Gastrocnemius medialis (tissue), 4 donors: ENCODE measurements around the gene DAB2IP.

Experiments
- POLR2A ChIP-seq, 2 donors: fragments of 450-650 bp; IDR thresholded peaks; one replicate each; pipeline ENCODE4 v1.6.1; 2017; ENCODE audit warnings: antibody characterized with exemption in 2 of 2, mild to moderate bottlenecking in 2 of 2, moderate library complexity in 2 of 2
- TF ChIP-seq, protein P1 (sequence below), 5 experiments: fragments of 450-650 bp in 3 of 5; fragments of 200-600 bp in 2 of 5; sonication (generic) in 2 of 5; IDR thresholded peaks in 4 of 5; conservative IDR thresholded peaks in 1 of 5; 1 replicate in 4 of 5; 2 replicates in 1 of 5; pipeline ENCODE4 v1.5.1; 2016 to 2019; ENCODE audit warnings: antibody characterized with exemption in 5 of 5, mild to moderate bottlenecking in 3 of 5, moderate library complexity in 3 of 5

GRCh38 chr9:121830441-121831140, 179.2 kb downstream of the DAB2IP start:
- TF ChIP-seq, protein P1, sequence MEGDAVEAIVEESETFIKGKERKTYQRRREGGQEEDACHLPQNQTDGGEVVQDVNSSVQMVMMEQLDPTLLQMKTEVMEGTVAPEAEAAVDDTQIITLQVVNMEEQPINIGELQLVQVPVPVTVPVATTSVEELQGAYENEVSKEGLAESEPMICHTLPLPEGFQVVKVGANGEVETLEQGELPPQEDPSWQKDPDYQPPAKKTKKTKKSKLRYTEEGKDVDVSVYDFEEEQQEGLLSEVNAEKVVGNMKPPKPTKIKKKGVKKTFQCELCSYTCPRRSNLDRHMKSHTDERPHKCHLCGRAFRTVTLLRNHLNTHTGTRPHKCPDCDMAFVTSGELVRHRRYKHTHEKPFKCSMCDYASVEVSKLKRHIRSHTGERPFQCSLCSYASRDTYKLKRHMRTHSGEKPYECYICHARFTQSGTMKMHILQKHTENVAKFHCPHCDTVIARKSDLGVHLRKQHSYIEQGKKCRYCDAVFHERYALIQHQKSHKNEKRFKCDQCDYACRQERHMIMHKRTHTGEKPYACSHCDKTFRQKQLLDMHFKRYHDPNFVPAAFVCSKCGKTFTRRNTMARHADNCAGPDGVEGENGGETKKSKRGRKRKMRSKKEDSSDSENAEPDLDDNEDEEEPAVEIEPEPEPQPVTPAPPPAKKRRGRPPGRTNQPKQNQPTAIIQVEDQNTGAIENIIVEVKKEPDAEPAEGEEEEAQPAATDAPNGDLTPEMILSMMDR (IDR thresholded peaks at IDR 0.05 in 4 of 5, conservative IDR thresholded peaks at IDR 0.05 in 1 of 5), result no peak
- no peak for TF ChIP-seq POLR2A (IDR thresholded peaks at IDR 0.05)
